Vagina (tissue), 2 donors: Measurements from ENCODE around the gene LRRC27. TPM values are rescaled to one million over a fixed set of nuclear protein-coding genes. Genes with fewer than 3 reads are reported as not detected.

Source experiments
- DNase-seq, 2 donors: peaks; one replicate each; pipeline ENCODE4 v3.0.0-alpha.2; 2017; ENCODE audit errors: extremely low spot score in 2 of 2
- H3K27ac ChIP-seq: fragments of 200-600 bp; sonication (generic); one replicate; pipeline ENCODE4 v1.5.1; 2019
- H3K27me3 ChIP-seq: fragments of 200-600 bp; sonication (generic); one replicate; pipeline ENCODE4 v1.5.1; 2019
- H3K36me3 ChIP-seq, 2 donors: fragments of 200-600 bp; sonication (generic); one replicate each; pipeline ENCODE4 v1.5.1; 2017 to 2019
- H3K4me1 ChIP-seq: fragments of 200-600 bp; sonication (generic); one replicate; pipeline ENCODE4 v1.5.1; 2019
- H3K4me3 ChIP-seq, 2 donors: fragments of 200-600 bp; sonication (generic); 1 replicate in 1 of 2; 2 replicates in 1 of 2; pipeline ENCODE4 v1.5.1; 2016 to 2019
- H3K9me3 ChIP-seq: fragments of 200-600 bp; sonication (generic); one replicate; pipeline ENCODE4 v1.5.1; 2019
- CTCF ChIP-seq, 3 experiments: fragments of 450-650 bp in 2 of 3; fragments of 200-600 bp in 1 of 3; sonication (generic) in 1 of 3; IDR thresholded peaks; one replicate each; pipeline ENCODE4 v1.5.1; 2017 to 2019; ENCODE audit warnings: antibody characterized with exemption in 3 of 3, mild to moderate bottlenecking in 2 of 3, moderate library complexity in 2 of 3
- POLR2A ChIP-seq, 2 donors: fragments of 450-650 bp; IDR thresholded peaks; one replicate each; pipeline ENCODE4 v1.6.1; 2017; ENCODE audit warnings: antibody characterized with exemption in 2 of 2, mild to moderate bottlenecking in 2 of 2, moderate library complexity in 2 of 2
- POLR2AphosphoS5 ChIP-seq, 2 donors: sonication (generic); formaldehyde crosslinking; IDR thresholded peaks; one replicate each; pipeline ENCODE4 v1.9.0; 2017; ENCODE audit warnings: antibody characterized with exemption in 2 of 2, mild to moderate bottlenecking in 2 of 2, low read depth in 1 of 2; ENCODE audit not compliant: insufficient read depth in 1 of 2
- intact Hi-C: fragments of 100-400 bp; cut with DNase I; formaldehyde crosslinking; loops from one replicate; pipeline ENCODE4 v1.15.1; 2023
- total RNA-seq: library from RNA; depleted of rRNA; stranded (reverse); fragments of >200 nt; gene quantifications from one replicate; pipeline ENCODE4 v1.2.3, GENCODE V29; 2016

The LRRC27 gene
- total RNA-seq, 1 donor from 2014 or later, result 4.9 TPM

DNA sequence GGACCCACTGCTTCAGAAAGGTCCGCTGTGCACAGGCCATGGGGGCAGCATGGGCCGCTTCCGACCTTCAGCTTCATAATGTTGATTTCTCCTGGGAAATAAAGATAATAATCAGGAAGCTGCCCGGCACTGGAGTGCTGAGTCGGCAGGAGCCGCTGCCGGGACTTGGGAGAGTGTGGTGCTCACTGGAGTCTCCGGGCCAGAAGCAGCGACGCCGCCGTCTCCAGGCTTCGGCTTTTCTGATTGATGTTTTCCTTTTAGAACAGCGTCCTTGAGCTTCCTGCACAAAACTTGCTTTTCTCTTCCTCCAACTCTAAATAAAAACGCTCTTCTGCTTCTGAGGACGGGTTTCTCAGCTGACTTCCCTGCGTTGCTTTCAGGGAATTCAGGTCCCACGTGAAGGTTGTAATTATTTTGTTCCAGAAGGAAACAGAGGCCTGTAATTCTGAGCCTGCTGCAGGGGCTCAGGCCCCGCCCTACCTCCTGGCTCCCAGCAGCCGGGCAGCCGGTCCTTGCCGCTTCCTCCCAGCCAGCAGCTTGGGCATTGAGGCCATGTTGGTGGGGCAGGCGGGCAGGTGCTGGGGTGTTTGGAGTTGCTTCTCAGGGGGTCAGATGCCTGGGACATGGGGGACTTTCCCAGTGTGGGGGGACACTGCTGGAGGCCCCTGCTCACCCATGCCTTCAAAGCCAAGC is 79.7 kb downstream of the LRRC27 start:
- intact Hi-C loops, result no loop called here
- no peak overlapping the region for H3K4me3 ChIP-seq
- H3K9me3 ChIP-seq, result no peaks in the 10 kb centered on the region
- no peaks in the 10 kb centered on the region for H3K27me3 ChIP-seq
- DNase-seq, result no peak
- peaks cover 78% of the 10 kb centered on the region for H3K4me1 ChIP-seq
- peak overlapping the region; percentile 79 for H3K27ac ChIP-seq
- TF ChIP-seq POLR2AphosphoS5 (IDR thresholded peaks at IDR 0.05; ENCODE audit: insufficient read depth in 1 of 2, low read depth in 1 of 2) (peak in 1 of 2 donors; percentile 37), POLR2A (IDR thresholded peaks at IDR 0.05) (no peak)
- H3K36me3 ChIP-seq, result no peaks in the 10 kb centered on the region

- H3K4me1 ChIP-seq, result peaks cover 69% of the 10 kb centered on the region
- H3K36me3 ChIP-seq, result peaks cover 0 to under 1% of the 10 kb centered on the region in 2 donors
- no peak for TF ChIP-seq POLR2AphosphoS5 (IDR thresholded peaks at IDR 0.05; ENCODE audit: insufficient read depth in 1 of 2, low read depth in 1 of 2)
- no peak for TF ChIP-seq CTCF (IDR thresholded peaks at IDR 0.05)
- TF ChIP-seq POLR2A (IDR thresholded peaks at IDR 0.05), result no peak
Observed at GRCh38 chr10:132412316-132413192, 80.6 kb downstream of the LRRC27 start.

GRCh38 chr10:132413226-132414205 is 81.5 kb downstream of the LRRC27 start:
- H3K4me3 ChIP-seq, result no peak overlapping the region
- TF ChIP-seq POLR2A (IDR thresholded peaks at IDR 0.05) (no peak), CTCF (IDR thresholded peaks at IDR 0.05) (no peak), POLR2AphosphoS5 (IDR thresholded peaks at IDR 0.05; ENCODE audit: insufficient read depth in 1 of 2, low read depth in 1 of 2) (peak in 1 of 2 donors; percentile 14)
- no peaks in the 10 kb centered on the region for H3K9me3 ChIP-seq
- no peak for DNase-seq
- H3K27me3 ChIP-seq, result no peaks in the 10 kb centered on the region
- H3K27ac ChIP-seq, result peak overlapping the region; percentile 79
- intact Hi-C loops, result no loop called here
- peaks cover 0 to 4% of the 10 kb centered on the region in 2 donors for H3K36me3 ChIP-seq
- H3K4me1 ChIP-seq, result peaks cover 68% of the 10 kb centered on the region

More at GRCh38 chr10:132412316-132413192, 80.6 kb downstream of the LRRC27 start:
- no peak for DNase-seq
- Histone ChIP-seq H3K9me3 (no peaks in the 10 kb centered on the region), H3K4me3 (no peak overlapping the region), H3K27ac (peak overlapping the region; percentile 79), H3K27me3 (no peaks in the 10 kb centered on the region)
- intact Hi-C loops, result no loop called here

GRCh38 chr10:132414402-132415016 is 82.5 kb downstream of the LRRC27 start:
- Histone ChIP-seq H3K4me1 (peaks cover 66% of the 10 kb centered on the region), H3K27ac (peak overlapping the region; percentile 79)
- intact Hi-C loops, result no loop called here

More at GRCh38 chr10:132414402-132415016, 82.5 kb downstream of the LRRC27 start:
- TF ChIP-seq POLR2AphosphoS5 (IDR thresholded peaks at IDR 0.05; ENCODE audit: insufficient read depth in 1 of 2, low read depth in 1 of 2) (no peak), CTCF (IDR thresholded peaks at IDR 0.05) (no peak), POLR2A (IDR thresholded peaks at IDR 0.05) (no peak)
- H3K36me3 ChIP-seq, result peaks cover 0 to 4% of the 10 kb centered on the region in 2 donors
- H3K4me3 ChIP-seq, result no peak overlapping the region
- no peaks in the 10 kb centered on the region for H3K27me3 ChIP-seq
- no peak for DNase-seq
- H3K9me3 ChIP-seq, result no peaks in the 10 kb centered on the region
